WTC11 (cell line): ENCODE measurements around the gene CCDC83. TPM values are rescaled to one million over a fixed set of nuclear protein-coding genes. Genes with fewer than 3 reads are reported as not detected.

ENCODE experiments used
- ATAC-seq: fragments of 200-7000 bp; cut with Tn5 transposase; 2 replicates; pipeline ENCODE4 v1.10.0; 2021; ENCODE audit warnings: mild to moderate bottlenecking, moderate library complexity
- CTCF ChIA-PET: fragments of 300-600 bp; sonication (Branson Sonifier 250); formaldehyde crosslinking; loops from one replicate; lab custom pipeline; 2021; ENCODE audit warnings: antibody characterized with exemption; lab: Charles Lee
- POLR2A ChIA-PET: fragments of 350-600 bp; sonication (Branson Sonifier 250); formaldehyde crosslinking; loops from one replicate; lab custom pipeline; 2021; ENCODE audit warnings: antibody characterized with exemption; lab: Charles Lee
- DNase-seq: peaks from one replicate; pipeline ENCODE4 v3.0.0; 2021; ENCODE audit warnings: low spot score
- H3K27ac Mint-ChIP-seq: 2 replicates; pipeline ENCODE4 v1.8.0; 2021; ENCODE audit warnings: mixed read lengths
- H3K27me3 Mint-ChIP-seq: 2 replicates; pipeline ENCODE4 v1.8.0; 2021; ENCODE audit warnings: low read depth, mild to moderate bottlenecking, moderate library complexity, mixed read lengths
- H3K36me3 Mint-ChIP-seq: 2 replicates; pipeline ENCODE4 v1.8.0; 2021; ENCODE audit warnings: mixed read lengths
- H3K4me1 Mint-ChIP-seq: 2 replicates; pipeline ENCODE4 v1.8.0; 2022; ENCODE audit warnings: mixed read lengths
- H3K4me3 Mint-ChIP-seq: 2 replicates; pipeline ENCODE4 v1.8.0; 2021; ENCODE audit warnings: mild to moderate bottlenecking, moderate library complexity, mixed read lengths
- H3K9me3 Mint-ChIP-seq: 2 replicates; pipeline ENCODE4 v1.8.0; 2021; ENCODE audit warnings: mixed read lengths
- AR ChIP-seq: fragments of 250-450 bp; sonication (Bioruptor Pico); IDR thresholded peaks from 2 replicates; pipeline ENCODE4 v1.9.0; 2021; ENCODE audit warnings: mild to moderate bottlenecking
- CDX4 ChIP-seq: fragments of 250-450 bp; sonication (Bioruptor Pico); IDR thresholded peaks from 2 replicates; pipeline ENCODE4 v1.9.0; 2021; ENCODE audit warnings: moderate library complexity, mild to moderate bottlenecking, inconsistent platforms, borderline replicate concordance
- ETV6 ChIP-seq: sonication (generic); formaldehyde crosslinking; IDR thresholded peaks from 2 replicates; pipeline ENCODE4 v1.8.1; 2022; ENCODE audit warnings: mild to moderate bottlenecking, missing genetic modification reagents
- FOXK1 ChIP-seq: sonication (generic); formaldehyde crosslinking; IDR thresholded peaks from 2 replicates; pipeline ENCODE4 v1.8.0; 2022; ENCODE audit warnings: mild to moderate bottlenecking, moderate library complexity, missing genetic modification reagents
- KAT7 ChIP-seq: sonication (generic); formaldehyde crosslinking; IDR thresholded peaks from 2 replicates; pipeline ENCODE4 v1.8.1; 2023; ENCODE audit warnings: missing genetic modification reagents, mild to moderate bottlenecking, borderline replicate concordance
- NFYB ChIP-seq: sonication (generic); formaldehyde crosslinking; conservative IDR thresholded peaks from 2 replicates; pipeline ENCODE4 v1.8.0; 2022; ENCODE audit warnings: low read depth, missing genetic modification reagents
- NR3C1 ChIP-seq: sonication (generic); formaldehyde crosslinking; conservative IDR thresholded peaks from 2 replicates; pipeline ENCODE4 v1.8.1; 2023; ENCODE audit warnings: low read depth, mild to moderate bottlenecking, missing genetic modification reagents
- RELA ChIP-seq: sonication (generic); formaldehyde crosslinking; IDR thresholded peaks from 2 replicates; pipeline ENCODE4 v1.8.1; 2022; ENCODE audit warnings: missing genetic modification reagents, mild to moderate bottlenecking, borderline replicate concordance
- SMAD4 ChIP-seq: sonication (generic); formaldehyde crosslinking; IDR thresholded peaks from 2 replicates; pipeline ENCODE4 v1.8.0; 2022; ENCODE audit warnings: mild to moderate bottlenecking, missing genetic modification reagents
- TEAD4 ChIP-seq: sonication (generic); formaldehyde crosslinking; IDR thresholded peaks from 2 replicates; pipeline ENCODE4 v1.8.0; 2022; ENCODE audit warnings: mild to moderate bottlenecking, missing genetic modification reagents
- USF1 ChIP-seq: sonication (generic); formaldehyde crosslinking; IDR thresholded peaks from 2 replicates; pipeline ENCODE4 v1.8.0; 2022; ENCODE audit warnings: mild to moderate bottlenecking, missing genetic modification reagents
- ZNF121 ChIP-seq: sonication (generic); formaldehyde crosslinking; IDR thresholded peaks from 2 replicates; pipeline ENCODE4 v1.8.0; 2023; ENCODE audit warnings: missing genetic modification reagents
- ZNF263 ChIP-seq: sonication (generic); formaldehyde crosslinking; IDR thresholded peaks from 2 replicates; pipeline ENCODE4 v1.8.1; 2022; ENCODE audit warnings: low read depth, mild to moderate bottlenecking, moderate library complexity, missing genetic modification reagents
- ZNF317 ChIP-seq: sonication (generic); formaldehyde crosslinking; IDR thresholded peaks from 2 replicates; pipeline ENCODE4 v1.8.1; 2023; ENCODE audit warnings: low read depth, mild to moderate bottlenecking, moderate library complexity, missing genetic modification reagents, borderline replicate concordance
- ZNF532 ChIP-seq: fragments of 250-450 bp; sonication (Bioruptor Pico); IDR thresholded peaks from 2 replicates; pipeline ENCODE4 v1.9.0; 2021; ENCODE audit warnings: mild to moderate bottlenecking, borderline replicate concordance
- total RNA-seq: library from RNA; stranded (reverse); gene quantifications from 3 replicates; pipeline ENCODE4 v1.2.3, GENCODE V29; 2021
- TF ChIP-seq, protein P1 (sequence below): sonication (generic); formaldehyde crosslinking; IDR thresholded peaks from 2 replicates; pipeline ENCODE4 v1.8.1; 2022; ENCODE audit warnings: missing genetic modification reagents, borderline replicate concordance

CCDC83 gene
- total RNA-seq, 1 experiment from 2014 or later, result not detected

- Mint-ChIP-seq H3K4me1 (no peaks in the 10 kb centered on the region), H3K27ac (no peak overlapping the region), H3K27me3 (no peaks in the 10 kb centered on the region), H3K9me3 (no peaks in the 10 kb centered on the region), H3K36me3 (no peaks in the 10 kb centered on the region), H3K4me3 (no peak overlapping the region)
- TF ChIP-seq AR (CRISPR knock-in tag), result no peak
- no peak for TF ChIP-seq CDX4 (CRISPR knock-in tag)
- TF ChIP-seq NR3C1 (CRISPR knock-in tag), result no peak
- TF ChIP-seq KAT7 (CRISPR knock-in tag), result no peak
- no peak for TF ChIP-seq RELA (CRISPR knock-in tag)
- TF ChIP-seq ZNF532 (CRISPR knock-in tag), result no peak
- no peak for TF ChIP-seq ZNF317
- TF ChIP-seq, protein P1, sequence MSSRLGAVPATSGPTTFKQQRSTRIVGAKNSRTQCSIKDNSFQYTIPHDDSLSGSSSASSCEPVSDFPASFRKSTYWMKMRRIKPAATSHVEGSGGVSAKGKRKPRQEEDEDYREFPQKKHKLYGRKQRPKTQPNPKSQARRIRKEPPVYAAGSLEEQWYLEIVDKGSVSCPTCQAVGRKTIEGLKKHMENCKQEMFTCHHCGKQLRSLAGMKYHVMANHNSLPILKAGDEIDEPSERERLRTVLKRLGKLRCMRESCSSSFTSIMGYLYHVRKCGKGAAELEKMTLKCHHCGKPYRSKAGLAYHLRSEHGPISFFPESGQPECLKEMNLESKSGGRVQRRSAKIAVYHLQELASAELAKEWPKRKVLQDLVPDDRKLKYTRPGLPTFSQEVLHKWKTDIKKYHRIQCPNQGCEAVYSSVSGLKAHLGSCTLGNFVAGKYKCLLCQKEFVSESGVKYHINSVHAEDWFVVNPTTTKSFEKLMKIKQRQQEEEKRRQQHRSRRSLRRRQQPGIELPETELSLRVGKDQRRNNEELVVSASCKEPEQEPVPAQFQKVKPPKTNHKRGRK, result no peak
- no peak for TF ChIP-seq ZNF263 (CRISPR knock-in tag)
- TF ChIP-seq FOXK1 (CRISPR knock-in tag), result no peak
- no peak for TF ChIP-seq TEAD4 (CRISPR knock-in tag)
- TF ChIP-seq ZNF121, result no peak
- no peak for TF ChIP-seq ETV6 (CRISPR knock-in tag)
- DNase-seq (no peak), ATAC-seq (no peak)
- POLR2A ChIA-PET, result no interaction called here
- CTCF ChIA-PET, result interaction anchor here (0.6 to 2.2 kb wide), 2 partner anchors 15 to 1089 kb away, joined by 6 to 7 read pairs; partner anchors contain the start of gene CCDC83
Measured at GRCh38 chr11:85869781-85870180, 14.6 kb downstream of the CCDC83 start.

DNA sequence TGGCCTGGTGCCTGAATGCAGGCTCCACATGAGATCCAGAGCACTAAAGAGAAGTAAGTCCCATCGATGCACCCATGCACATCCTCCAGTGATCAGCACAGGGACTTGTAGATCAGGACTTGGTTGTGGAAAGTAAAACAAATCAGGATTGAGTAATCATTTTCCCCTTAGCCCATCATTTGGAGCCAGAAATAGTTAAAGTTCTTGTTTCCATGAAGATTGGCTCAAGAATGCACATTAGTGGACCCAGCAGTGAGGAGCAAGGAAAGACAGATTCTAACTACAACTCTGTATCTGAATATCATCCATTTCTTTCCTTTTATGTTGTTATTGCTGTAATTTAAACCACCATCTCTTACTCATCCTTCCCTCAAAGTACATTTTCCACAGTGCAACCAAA lies 19.1 kb downstream of the CCDC83 start:
- H3K9me3 Mint-ChIP-seq, result no peaks in the 10 kb centered on the region
- no peaks in the 10 kb centered on the region for H3K36me3 Mint-ChIP-seq
- no peaks in the 10 kb centered on the region for H3K4me1 Mint-ChIP-seq
- CTCF ChIA-PET, result interaction anchor here (0.6 kb wide), 1 partner anchor 20 kb away, joined by 3 read pairs; no protein-coding TSS in a partner anchor
- ATAC-seq (no peak), DNase-seq (no peak)
- H3K27ac Mint-ChIP-seq, result no peak overlapping the region
- POLR2A ChIA-PET, result no interaction called here
- no peak for TF ChIP-seq NFYB
- no peak for TF ChIP-seq USF1 (CRISPR knock-in tag)
- TF ChIP-seq SMAD4, result no peak
- no peak overlapping the region for H3K4me3 Mint-ChIP-seq
- H3K27me3 Mint-ChIP-seq, result no peaks in the 10 kb centered on the region
